Measurements from ENCODE around the gene RAP1GAP2. TPM values are rescaled to one million over a fixed set of nuclear protein-coding genes. Genes with fewer than 3 reads are reported as not detected.
A peak's percentile ranks its signal among the peaks of the same experiment; 100 is the strongest.
"Not testable (repeated sequence)": the region's sequence is repeated elsewhere in the genome, so short reads cannot be mapped to it uniquely, and the experiment has no call there.

The RAP1GAP2 gene
- total RNA-seq, 1 donor from 2014 or later: 30.4 TPM

DNA sequence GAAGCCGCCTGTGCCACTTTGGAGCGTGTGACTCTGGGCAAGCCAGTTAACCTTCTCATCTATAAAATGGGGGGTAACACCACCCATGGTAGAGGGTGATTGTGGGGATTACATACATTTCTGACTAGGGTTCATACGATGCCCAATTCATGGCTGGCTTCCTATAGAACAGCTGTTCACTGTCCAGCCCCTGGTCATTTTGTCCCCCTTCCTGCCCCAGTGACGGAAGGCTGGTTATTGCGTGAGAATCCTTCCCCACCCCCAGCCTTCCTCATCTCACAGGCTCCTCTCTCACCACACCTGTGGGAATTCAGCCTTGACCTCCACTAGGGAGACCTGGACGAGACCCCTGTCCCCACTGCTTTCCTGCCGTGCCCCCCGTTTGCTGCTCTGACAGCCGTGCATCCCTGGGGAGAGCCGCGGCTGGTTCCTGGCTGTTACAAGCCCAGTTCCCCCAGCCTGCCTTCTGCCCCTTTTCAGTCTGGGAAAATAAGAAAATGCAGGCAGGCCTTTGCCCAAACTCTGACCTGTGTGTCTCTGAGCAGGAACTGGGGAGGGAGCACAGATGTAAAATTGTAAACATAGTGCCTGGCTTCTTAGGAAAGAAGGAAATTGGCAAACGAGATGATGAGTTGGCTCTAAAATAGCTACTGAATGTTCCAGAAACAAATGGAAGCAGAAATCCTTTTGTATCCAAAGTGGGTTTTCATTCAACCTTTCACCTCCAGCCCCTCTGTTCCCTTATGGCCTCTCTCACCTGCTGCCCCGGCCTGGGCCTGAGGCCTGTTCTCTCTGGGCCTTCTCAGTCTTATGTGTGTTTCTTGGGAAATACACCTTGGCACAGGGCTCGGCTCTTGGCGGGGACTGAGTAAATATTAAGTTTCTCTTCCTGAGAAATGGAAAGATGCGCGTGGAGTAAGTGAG, 199.9 kb downstream of the RAP1GAP2 start:
- no peak for TF ChIP-seq CTCF (conservative IDR thresholded peaks at IDR 0.05; ENCODE audit: low read depth, low read length)
- no peak for DNase-seq (ENCODE audit: low read depth)
- no peak overlapping the region for H3K4me3 ChIP-seq (ENCODE audit: low read depth, low read length)

DNA sequence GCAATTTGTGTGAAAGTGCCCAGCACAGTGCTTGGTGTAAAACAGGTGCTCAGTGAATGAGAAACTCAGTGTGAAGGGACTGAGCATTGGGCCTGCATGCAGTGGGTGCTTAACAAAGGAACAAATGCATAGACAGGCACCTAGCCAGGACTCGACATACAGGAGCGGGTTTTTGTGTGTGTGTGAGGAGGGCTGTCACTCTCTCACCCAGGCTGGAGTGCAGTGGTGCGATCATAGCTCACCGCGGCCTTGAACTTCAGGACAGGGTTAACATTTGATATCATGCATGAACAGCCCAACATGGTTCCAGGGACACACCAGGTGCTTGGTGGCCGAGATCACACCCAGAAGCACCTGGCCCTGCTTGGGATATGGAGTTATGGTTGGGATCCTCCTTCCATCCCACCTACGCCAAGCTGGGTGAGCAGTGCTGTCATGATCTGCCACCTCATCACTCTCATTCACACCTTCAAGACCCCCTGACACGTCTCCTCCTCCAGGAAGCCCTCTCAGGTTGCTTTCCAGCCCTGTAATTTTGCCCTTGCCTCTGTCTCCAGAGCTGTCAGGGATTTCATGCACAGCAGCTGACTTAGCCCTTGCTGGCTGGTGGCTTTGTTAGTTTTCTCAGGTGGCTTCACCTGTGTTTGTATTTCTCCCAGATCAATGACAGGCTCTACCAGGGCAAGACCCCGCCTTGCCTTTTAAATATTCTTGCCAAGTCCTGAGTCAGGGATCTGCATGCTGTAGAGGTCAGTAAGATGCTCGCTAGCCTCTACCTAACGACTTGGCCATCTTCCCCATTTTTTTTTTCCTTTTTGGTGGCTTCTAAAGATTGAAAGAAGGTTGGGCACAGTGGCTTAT, 200.8 kb downstream of the RAP1GAP2 start:
- no peak overlapping the region for H3K4me3 ChIP-seq (ENCODE audit: low read depth, low read length)
- no peak for DNase-seq (ENCODE audit: low read depth)
- TF ChIP-seq CTCF (conservative IDR thresholded peaks at IDR 0.05; ENCODE audit: low read depth, low read length): no peak

- not testable (repeated sequence) for H3K4me3 ChIP-seq (ENCODE audit: low read depth, low read length); DNase-seq (ENCODE audit: low read depth)
Observed at GRCh38 chr17:2998469-2998901, 202.2 kb downstream of the RAP1GAP2 start.

GRCh38 chr17:3002538-3003295, 206.5 kb downstream of the RAP1GAP2 start:
- no peak for TF ChIP-seq CTCF (conservative IDR thresholded peaks at IDR 0.05; ENCODE audit: low read depth, low read length)
- H3K4me3 ChIP-seq (ENCODE audit: low read depth, low read length): no peak overlapping the region
- DNase-seq (ENCODE audit: low read depth): no peak

GRCh38 chr17:3003296-3004149, 207.3 kb downstream of the RAP1GAP2 start:
- no peak for DNase-seq (ENCODE audit: low read depth)
- no peak for TF ChIP-seq CTCF (conservative IDR thresholded peaks at IDR 0.05; ENCODE audit: low read depth, low read length)
- H3K4me3 ChIP-seq (ENCODE audit: low read depth, low read length): no peak overlapping the region

GRCh38 chr17:3004150-3004801, 208.0 kb downstream of the RAP1GAP2 start:
- TF ChIP-seq CTCF (conservative IDR thresholded peaks at IDR 0.05; ENCODE audit: low read depth, low read length): no peak
- DNase-seq (ENCODE audit: low read depth): peak; percentile 69
- H3K4me3 ChIP-seq (ENCODE audit: low read depth, low read length): peak overlapping the region; percentile 29
